Mammary epithelial cell (primary cell): ENCODE results near the gene INPP5A.

ENCODE experiments used
- CTCF ChIP-seq, 2 donors: IDR thresholded peaks in 1 of 2; conservative IDR thresholded peaks in 1 of 2; 2 replicates each; pipeline ENCODE4 v1.5.1; 2011 to 2012; ENCODE audit warnings: inconsistent platforms in 2 of 2, low read length in 2 of 2, mild to moderate bottlenecking in 2 of 2, control low read depth in 1 of 2, low read depth in 1 of 2; ENCODE audit not compliant: insufficient read depth in 1 of 2; ENCODE audit errors: extremely low read depth in 1 of 2
- EZH2 ChIP-seq: IDR thresholded peaks from 2 replicates; pipeline ENCODE4 v1.6.1; 2012; ENCODE audit warnings: low read length, inconsistent platforms, borderline replicate concordance

DNA sequence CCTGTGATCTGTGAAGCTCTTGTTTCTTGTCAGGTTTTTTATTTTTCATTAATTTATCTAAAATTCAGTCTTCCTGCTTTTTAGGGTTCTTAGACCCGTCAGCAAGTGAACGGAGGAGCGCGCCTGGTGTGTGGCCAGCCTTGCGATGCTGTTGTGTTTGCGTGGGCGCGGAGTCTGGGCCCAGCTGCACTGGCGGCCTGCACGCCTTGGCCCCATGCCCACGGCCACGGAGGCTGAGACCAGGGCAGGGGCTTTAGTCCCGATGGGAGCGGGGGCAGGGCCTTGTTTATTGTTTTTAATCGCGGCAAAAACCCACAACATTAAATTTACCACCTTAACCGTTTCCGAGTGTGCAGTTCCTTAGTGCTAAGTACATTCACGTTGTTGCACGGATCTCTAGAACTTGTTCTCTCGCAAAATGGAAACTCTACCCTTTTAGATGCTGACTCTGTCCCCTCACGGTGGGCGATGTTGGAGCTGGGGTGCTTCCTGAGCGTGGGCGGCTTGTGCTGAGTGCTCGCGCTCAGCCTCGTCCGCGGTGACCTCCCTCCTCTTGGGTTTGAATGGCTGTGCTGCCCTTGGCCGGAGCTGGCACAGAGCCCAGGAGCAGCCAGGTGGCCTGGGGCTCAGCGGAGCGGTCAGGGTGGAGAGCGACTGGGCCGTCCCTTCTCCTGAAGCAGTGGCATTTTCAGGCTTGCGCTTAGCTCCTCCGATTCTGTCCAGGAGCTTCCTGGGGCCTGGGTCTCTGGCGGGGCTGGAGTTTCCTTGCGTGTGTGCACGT, 69.1 kb downstream of the INPP5A start:
- TF ChIP-seq EZH2, result no peak
- no peak for TF ChIP-seq CTCF (conservative IDR thresholded peaks at IDR 0.05 in 1 of 2, IDR thresholded peaks at IDR 0.05 in 1 of 2; ENCODE audit: extremely low read depth in 1 of 2, insufficient read depth in 1 of 2, low read depth in 1 of 2, low read length in 2 of 2)
